Naive thymus-derived CD4-positive, alpha-beta T cell (primary cell): ENCODE data around the gene EZH2. TPM values are rescaled to one million over a fixed set of nuclear protein-coding genes. Genes with fewer than 3 reads are reported as not detected.

Source experiments
- polyA plus RNA-seq, 2 donors: library from polyadenylated mRNA; unstranded; fragments of 300-500 nt; fragmentation: Illumina TruSeq; gene quantifications; one replicate each; pipeline ENCODE4 v1.2.3, GENCODE V29; 2021
- total RNA-seq, 6 experiments: library from RNA in 5 of 6; stranded (reverse) in 5 of 6; gene quantifications; 1 replicate in 5 of 6; 2 replicates in 1 of 6; pipeline ENCODE4 v1.2.3 and lab custom pipeline; 2021 to 2026

The EZH2 gene
- total and polyA plus RNA-seq, 7 experiments from 2014 or later, result 2.2 to 73.3 (median 8.9) TPM

Other genes with a start within 250 kb of the EZH2 start
- gene CUL1, start 185.4 kb downstream of the EZH2 start, total RNA-seq, result 10 to 100 TPM; 39.0 to 68.7 (median 53.6) TPM
- gene CUL1, start 185.4 kb downstream of the EZH2 start, polyA plus RNA-seq, result 10 to 100 TPM; 41.7 to 74.0 TPM
- gene PDIA4, start 144.2 kb upstream of the EZH2 start, total RNA-seq, result 100 to 1,000 TPM in 1 of 5 experiments, 10 to 100 TPM in 4; 38.2 to 157 (median 73.7) TPM
- gene PDIA4, start 144.2 kb upstream of the EZH2 start, polyA plus RNA-seq, result 100 to 1,000 TPM in 1 of 2 donors, 10 to 100 TPM in 1; 83.2 to 112 TPM
- 10 to 100 TPM in 3 of 5 experiments, 1 to 10 TPM in 2; 5.4 to 22.0 (median 10.0) TPM for gene ZNF786, start 206.4 kb upstream of the EZH2 start, total RNA-seq
- gene ZNF786, start 206.4 kb upstream of the EZH2 start, polyA plus RNA-seq, result 10 to 100 TPM in 1 of 2 donors, 1 to 10 TPM in 1; 5.4 to 27.6 TPM
- gene ZNF425, start 242.0 kb upstream of the EZH2 start, total RNA-seq, result 1 to 10 TPM in 3 of 5 experiments, under 1 TPM in 2; 0.61 to 4.9 (median 1.0) TPM
- 1 to 10 TPM in 1 of 2 donors, under 1 TPM in 1; 0.26 to 2.2 TPM for gene ZNF425, start 242.0 kb upstream of the EZH2 start, polyA plus RNA-seq